MM.1S (cell line): ENCODE measurements around the gene FA2H.

Source experiments
- DNase-seq: peaks from one replicate; pipeline ENCODE4 v3.0.0-alpha.2; 2015
- H2AFZ ChIP-seq: fragments of 300-600 bp; sonication (generic); 2 replicates; pipeline ENCODE4 v1.6.0; 2016; ENCODE audit warnings: antibody characterized with exemption, low read length
- H3F3A ChIP-seq: fragments of 300-600 bp; sonication (generic); 2 replicates; pipeline ENCODE4 v1.6.1; 2016; ENCODE audit warnings: mild to moderate bottlenecking, antibody characterized with exemption, low read length, moderate library complexity, mixed read lengths; ENCODE audit not compliant: insufficient read depth
- H3K27ac ChIP-seq: fragments of 300-600 bp; sonication (generic); 2 replicates; pipeline ENCODE4 v1.5.1; 2016; ENCODE audit warnings: mild to moderate bottlenecking, low read length
- H3K27me3 ChIP-seq: fragments of 300-600 bp; sonication (generic); replicated peaks from 2 replicates; pipeline ENCODE4 v1.6.0; 2016; ENCODE audit warnings: low read length; ENCODE audit not compliant: insufficient read depth
- H3K36me3 ChIP-seq: fragments of 300-600 bp; sonication (generic); replicated peaks from 2 replicates; pipeline ENCODE4 v1.6.1; 2016; ENCODE audit warnings: mild to moderate bottlenecking, low read length, mixed read lengths; ENCODE audit not compliant: insufficient read depth
- H3K4me1 ChIP-seq: fragments of 300-600 bp; sonication (generic); 2 replicates; pipeline ENCODE4 v1.6.1; 2016; ENCODE audit warnings: low read length, mixed read lengths
- H3K4me2 ChIP-seq: fragments of 300-600 bp; sonication (generic); 2 replicates; pipeline ENCODE4 v1.6.0; 2016; ENCODE audit warnings: low read depth, low read length
- H3K4me3 ChIP-seq: fragments of 300-600 bp; sonication (generic); 2 replicates; pipeline ENCODE4 v1.5.1; 2016; ENCODE audit warnings: low read length, mixed read lengths
- H3K79me2 ChIP-seq: fragments of 300-600 bp; sonication (generic); 2 replicates; pipeline ENCODE4 v1.6.1; 2016; ENCODE audit warnings: mixed run types, low read length, mixed read lengths
- H3K9ac ChIP-seq: fragments of 300-600 bp; sonication (generic); 2 replicates; pipeline ENCODE4 v1.6.1; 2016; ENCODE audit warnings: low read length, mixed read lengths
- H3K9me2 ChIP-seq: fragments of 300-600 bp; sonication (generic); replicated peaks from 2 replicates; pipeline ENCODE4 v1.6.1; 2016; ENCODE audit warnings: mild to moderate bottlenecking, low read length, mixed read lengths; ENCODE audit not compliant: insufficient read depth
- H3K9me3 ChIP-seq: fragments of 300-600 bp; sonication (generic); replicated peaks from 2 replicates; pipeline ENCODE4 v1.6.1; 2016; ENCODE audit warnings: mild to moderate bottlenecking, low read length, mixed read lengths; ENCODE audit not compliant: insufficient read depth
- H4K20me1 ChIP-seq: fragments of 300-600 bp; sonication (generic); 2 replicates; pipeline ENCODE4 v1.6.1; 2016; ENCODE audit warnings: mild to moderate bottlenecking, low read length, moderate library complexity, mixed read lengths; ENCODE audit not compliant: insufficient read depth
- CTCF ChIP-seq: fragments of 300-600 bp; sonication (generic); IDR thresholded peaks from 2 replicates; pipeline ENCODE4 v1.5.1; 2016; ENCODE audit warnings: antibody characterized with exemption, low read length, mixed read lengths
- EZH2 ChIP-seq: fragments of 300-600 bp; sonication (generic); optimal IDR thresholded peaks from 2 replicates; pipeline ENCODE3; 2017; ENCODE audit warnings: low read depth, mild to moderate bottlenecking, antibody characterized with exemption, low read length, mixed read lengths
- EZH2phosphoT487 ChIP-seq: fragments of 300-600 bp; sonication (generic); IDR thresholded peaks from 2 replicates; pipeline ENCODE4 v1.6.1; 2018; ENCODE audit warnings: antibody characterized with exemption, low read length

Gene FA2H

DNA sequence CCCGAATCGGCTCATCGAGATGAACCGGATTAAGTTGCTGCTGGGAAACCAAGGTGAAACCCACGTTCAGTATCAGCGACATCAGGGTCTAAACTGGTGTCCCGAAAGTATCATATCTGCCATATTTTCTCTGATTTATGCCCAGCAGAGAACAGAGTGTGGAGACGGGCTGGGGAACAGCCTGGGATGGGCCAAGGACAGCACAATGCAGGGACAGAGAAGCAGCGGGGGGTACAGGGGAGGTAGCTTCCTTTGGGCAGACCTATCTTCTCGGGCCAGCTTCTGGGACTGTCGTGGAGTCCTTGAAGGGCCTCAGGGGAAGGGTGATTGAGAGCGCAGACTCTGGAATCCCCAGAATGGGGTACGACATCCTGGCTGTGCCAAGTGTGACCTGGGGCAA is 56.5 kb downstream of the FA2H start:
- Histone ChIP-seq H3K9ac (no peak overlapping the region), H3K9me3 (no peaks in the 10 kb centered on the region), H3K79me2 (no peaks in the 10 kb centered on the region), H3K4me3 (no peak overlapping the region), H3F3A (no peaks in the 10 kb centered on the region), H3K27me3 (no peaks in the 10 kb centered on the region), H4K20me1 (no peaks in the 10 kb centered on the region), H3K27ac (no peak overlapping the region), H3K36me3 (no peaks in the 10 kb centered on the region), H3K4me1 (no peaks in the 10 kb centered on the region), H3K9me2 (no peaks in the 10 kb centered on the region), H2AFZ (no peak overlapping the region), H3K4me2 (no peak overlapping the region)
- TF ChIP-seq EZH2phosphoT487 (no peak), EZH2 (no peak), CTCF (no peak)
- no peak for DNase-seq

- H3K27ac ChIP-seq: no peak overlapping the region
- no peaks in the 10 kb centered on the region for H3K36me3 ChIP-seq
- H3K79me2 ChIP-seq: no peaks in the 10 kb centered on the region
- no peak overlapping the region for H3K4me3 ChIP-seq
- DNase-seq: no peak
- no peaks in the 10 kb centered on the region for H3K9me3 ChIP-seq
- H4K20me1 ChIP-seq: no peaks in the 10 kb centered on the region
- H3K9me2 ChIP-seq: no peaks in the 10 kb centered on the region
- H3F3A ChIP-seq: no peaks in the 10 kb centered on the region
- H3K4me2 ChIP-seq: no peak overlapping the region
- H2AFZ ChIP-seq: no peak overlapping the region
- TF ChIP-seq EZH2phosphoT487 (no peak), CTCF (no peak), EZH2 (no peak)
- H3K27me3 ChIP-seq: no peaks in the 10 kb centered on the region
- no peak overlapping the region for H3K9ac ChIP-seq
- H3K4me1 ChIP-seq: no peaks in the 10 kb centered on the region
Observed at GRCh38 chr16:74717367-74717766, 57.3 kb downstream of the FA2H start.

GRCh38 chr16:74716355-74716754 is 58.3 kb downstream of the FA2H start:
- Histone ChIP-seq H3K4me3 (no peak overlapping the region), H3K9ac (no peak overlapping the region), H3K27ac (no peak overlapping the region), H3K79me2 (no peaks in the 10 kb centered on the region), H3K9me3 (no peaks in the 10 kb centered on the region), H2AFZ (no peak overlapping the region), H3K4me1 (no peaks in the 10 kb centered on the region), H3K9me2 (no peaks in the 10 kb centered on the region), H3K4me2 (no peak overlapping the region), H4K20me1 (no peaks in the 10 kb centered on the region), H3F3A (no peaks in the 10 kb centered on the region), H3K36me3 (no peaks in the 10 kb centered on the region), H3K27me3 (no peaks in the 10 kb centered on the region)
- TF ChIP-seq EZH2 (no peak), EZH2phosphoT487 (no peak), CTCF (no peak)
- no peak for DNase-seq
